ENCODE measurements around the gene NF1. TPM values are rescaled to one million over a fixed set of nuclear protein-coding genes. Genes with fewer than 3 reads are reported as not detected.

The NF1 gene
- total and polyA plus RNA-seq, 2 donors (not counting 1 experiment from before 2014, with no cell fraction given): 10.8 to 27.7 TPM

- H4K20me1 ChIP-seq (ENCODE audit: control insufficient read depth, insufficient read depth, low read length, poor library complexity, severe bottlenecking): no peaks in the 10 kb centered on the region
- H3K27ac Mint-ChIP-seq: no peak overlapping the region
- DNase-seq (no peak), ATAC-seq (ENCODE audit: low read depth) (no peak)
- H3K4me1 ChIP-seq (ENCODE audit: control insufficient read depth in 2 of 2, insufficient read depth in 2 of 2, low read length in 2 of 2): no peaks in the 10 kb centered on the region
- intact Hi-C loops (cut with micrococcal nuclease): no loop called here
- H3K9me3 Mint-ChIP-seq (ENCODE audit: insufficient read depth): peaks cover 7% of the 10 kb centered on the region
- peaks cover 3 to 22% (median 11%) of the 10 kb centered on the region in 3 donors for H3K9me3 ChIP-seq (ENCODE audit: control extremely low read depth in 1 of 3, control insufficient read depth in 2 of 3, insufficient read depth in 1 of 3, low read length in 2 of 3)
- peaks cover 32% of the 10 kb centered on the region for H3K27me3 Mint-ChIP-seq
- peaks cover 0 to 13% (median 0%) of the 10 kb centered on the region in 4 experiments for H3K27me3 ChIP-seq (replicated peaks in 1 of 4; ENCODE audit: control extremely low read depth in 1 of 4, control insufficient read depth in 3 of 4, insufficient read depth in 4 of 4, low read length in 3 of 4)
- ChIA-PET POLR2A (no interaction called here), CTCF (interaction anchor here (0.5 to 2.1 kb wide), 3 partner anchors 12 to 490 kb away, joined by 3 to 7 read pairs (median 4); no protein-coding TSS in a partner anchor)
- no peak overlapping the region for H3K4me3 Mint-ChIP-seq
- TF ChIP-seq EZH2 (IDR thresholded peaks at IDR 0.05; ENCODE audit: borderline replicate concordance, insufficient read depth, low read depth, low read length, poor library complexity, severe bottlenecking) (no peak), CTCF (IDR thresholded peaks at IDR 0.05) (no peak)
- WGBS (ENCODE audit: insufficient coverage): 78% methylated on average over 17 of the region's 17 CpGs
- H3K4me3 ChIP-seq (ENCODE audit: control extremely low read depth in 1 of 5, extremely low read depth in 1 of 5, insufficient read depth in 1 of 5, low read depth in 2 of 5, low read length in 4 of 5): no peak overlapping the region
- no peaks in the 10 kb centered on the region for H3K36me3 ChIP-seq (replicated peaks in 1 of 2; ENCODE audit: control extremely low read depth in 1 of 2, control insufficient read depth in 1 of 2, extremely low read depth in 1 of 2, insufficient read depth in 2 of 2, low read length in 1 of 2)
- no peaks in the 10 kb centered on the region for H3K79me2 ChIP-seq (ENCODE audit: control insufficient read depth, insufficient read depth, low read length)
- H3K4me2 ChIP-seq (replicated peaks; ENCODE audit: low read depth, low read length, poor library complexity, severe bottlenecking): no peak overlapping the region
- no peak overlapping the region for H3K9ac ChIP-seq (ENCODE audit: low read length)
- H3K4me1 Mint-ChIP-seq: no peaks in the 10 kb centered on the region
- H3K27ac ChIP-seq (ENCODE audit: low read length in 2 of 2): no peak overlapping the region
- no peak overlapping the region for H2AFZ ChIP-seq (ENCODE audit: insufficient read depth, low read depth, low read length, poor library complexity, severe bottlenecking)
Observed at GRCh38 chr17:31425282-31426040, 330.7 kb downstream of the NF1 start.

Small RNA genes lying within 50 kb of the gene (small RNA-seq; reads per million reads assigned to genes)
- gene MIR4733 (ENCODE audit: insufficient read length, low read depth, low replicate concordance): not detected

Other genes with a start within 250 kb of the NF1 start
- 27.4 and 27.8 TPM in 2 replicates for gene TEFM, start 188.7 kb upstream of the NF1 start, total RNA-seq
- gene TEFM, start 188.7 kb upstream of the NF1 start, polyA plus RNA-seq: 8.8 and 10.5 TPM in 2 replicates
- gene ADAP2, start 173.0 kb upstream of the NF1 start, total RNA-seq: 11.6 and 14.6 TPM in 2 replicates
- gene ADAP2, start 173.0 kb upstream of the NF1 start, polyA plus RNA-seq: 8.5 and 166 TPM in 2 replicates
- gene RNF135, start 123.9 kb upstream of the NF1 start, total RNA-seq: 22.3 and 23.4 TPM in 2 replicates
- 20.1 and 24.2 TPM in 2 replicates for gene RNF135, start 123.9 kb upstream of the NF1 start, polyA plus RNA-seq
- 0.39 and 0.49 TPM in 2 replicates for gene OMG, start 202.3 kb downstream of the NF1 start, total RNA-seq
- 1.7 and 1.9 TPM in 2 replicates for gene OMG, start 202.3 kb downstream of the NF1 start, polyA plus RNA-seq
- gene EVI2B, start 219.1 kb downstream of the NF1 start, total RNA-seq: 125 and 132 TPM in 2 replicates
- gene EVI2B, start 219.1 kb downstream of the NF1 start, polyA plus RNA-seq: 69.6 and 135 TPM in 2 replicates
- 47.3 and 49.3 TPM in 2 replicates for gene EVI2A, start 226.6 kb downstream of the NF1 start, total RNA-seq
- gene EVI2A, start 226.6 kb downstream of the NF1 start, polyA plus RNA-seq: 6.9 and 18.2 TPM in 2 replicates